Liver (tissue), 3 donors: ENCODE data around the gene SLC16A8.

Source experiments
- CTCF ChIP-seq: fragments of 150-350 bp; IDR thresholded peaks from 2 replicates; pipeline ENCODE4 v1.5.1; 2017; ENCODE audit warnings: improper control_type of control experiment, low read depth, low read length; ENCODE audit not compliant: missing input control
- EGR1 ChIP-seq, 2 donors: IDR thresholded peaks; 2 replicates each; pipeline ENCODE4 v1.6.1; 2016 to 2018; ENCODE audit warnings: antibody characterized with exemption in 2 of 2, low read depth in 2 of 2
- NR2F2 ChIP-seq: IDR thresholded peaks from 2 replicates; pipeline ENCODE4 v1.6.1; 2016; ENCODE audit warnings: antibody characterized with exemption
- REST ChIP-seq: IDR thresholded peaks from 2 replicates; pipeline ENCODE4 v1.6.1; 2016; ENCODE audit warnings: antibody characterized with exemption, mild to moderate bottlenecking
- RXRA ChIP-seq, 2 donors: IDR thresholded peaks; 2 replicates each; pipeline ENCODE4 v1.6.1; 2017 to 2018; ENCODE audit warnings: antibody characterized with exemption in 2 of 2, mild to moderate bottlenecking in 1 of 2
- SP1 ChIP-seq: IDR thresholded peaks from 2 replicates; pipeline ENCODE4 v1.6.1; 2018; ENCODE audit warnings: antibody characterized with exemption, mild to moderate bottlenecking
- TAF1 ChIP-seq: conservative IDR thresholded peaks from 2 replicates; pipeline ENCODE4 v1.6.1; 2016; ENCODE audit warnings: antibody characterized with exemption, mild to moderate bottlenecking
- ZBTB33 ChIP-seq: IDR thresholded peaks from 2 replicates; pipeline ENCODE4 v1.6.1; 2016; ENCODE audit warnings: antibody characterized with exemption
- donor health status: healthy.
- donor health status: healthy.

- TF ChIP-seq RXRA (IDR thresholded peaks at IDR 0.05) (no peak), CTCF (no peak), ZBTB33 (no peak), REST (no peak), TAF1 (no peak), SP1 (no peak), EGR1 (IDR thresholded peaks at IDR 0.05; ENCODE audit: low read depth in 2 of 2) (no peak), NR2F2 (no peak)
Observed at GRCh38 chr22:38125751-38126201, 41.8 kb upstream of the SLC16A8 start.
